IMR-90 (cell line): ENCODE results near the gene PALLD. TPM values are rescaled to one million over a fixed set of nuclear protein-coding genes. Genes with fewer than 3 reads are reported as not detected.

Experiments used
- ATAC-seq: fragments of 200-7000 bp; cut with Tn5 transposase; 2 replicates; pipeline ENCODE4 v1.9.1; 2020; ENCODE audit warnings: low read depth, mild to moderate bottlenecking, moderate library complexity
- BruUV-seq: library from RNA; stranded (reverse); fragments of 400-500 nt; replicated peaks from 2 replicates; lab custom pipeline; 2021; lab: Mats Ljungman, UMichigan
- CTCF ChIA-PET: fragments of 300-600 bp; formaldehyde crosslinking; extraction: SDS; loops from one replicate; lab custom pipeline; 2021; ENCODE audit warnings: antibody characterized with exemption; lab: Yijun Ruan, JAX
- POLR2A ChIA-PET: fragments of 300-600 bp; sonication (Branson Sonifier 250); formaldehyde crosslinking; loops from one replicate; lab custom pipeline; 2022; ENCODE audit warnings: antibody characterized with exemption; ENCODE audit not compliant: unreplicated experiment; lab: Charles Lee
- DNase-seq: peaks from one replicate; pipeline ENCODE4 v3.0.0; 2013
- H2AFZ ChIP-seq: replicated peaks from 2 replicates; pipeline ENCODE3; 2013; ENCODE audit warnings: low read length, mild to moderate bottlenecking; ENCODE audit not compliant: poor library complexity
- H2AK5ac ChIP-seq: 2 replicates; pipeline ENCODE4 v1.6.1; 2013; ENCODE audit warnings: low read depth, low read length, inconsistent platforms
- H2AK9ac ChIP-seq: replicated peaks from 2 replicates; pipeline ENCODE3; 2013; ENCODE audit warnings: mild to moderate bottlenecking, low read depth, low read length, moderate library complexity; ENCODE audit not compliant: poor library complexity
- H2BK120ac ChIP-seq: 2 replicates; pipeline ENCODE4 v1.6.1; 2013; ENCODE audit warnings: low read depth, low read length, inconsistent platforms
- H2BK15ac ChIP-seq: 3 replicates; pipeline ENCODE4 v1.6.1; 2013; ENCODE audit warnings: low read depth, low read length, inconsistent platforms
- H2BK20ac ChIP-seq: 2 replicates; pipeline ENCODE4 v1.6.1; 2013; ENCODE audit warnings: low read depth, mild to moderate bottlenecking, inconsistent platforms, low read length, moderate library complexity
- H2BK5ac ChIP-seq: 2 replicates; pipeline ENCODE4 v1.6.1; 2013; ENCODE audit warnings: mild to moderate bottlenecking, low read depth, low read length, inconsistent platforms; ENCODE audit not compliant: poor library complexity, severe bottlenecking
- H3K14ac ChIP-seq: replicated peaks from 2 replicates; pipeline ENCODE4 v1.6.1; 2013; ENCODE audit warnings: low read depth, low read length, inconsistent platforms
- H3K18ac ChIP-seq: 2 replicates; pipeline ENCODE4 v1.6.1; 2013; ENCODE audit warnings: low read depth, low read length, control low read depth
- H3K23ac ChIP-seq: 2 replicates; pipeline ENCODE4 v1.6.1; 2013; ENCODE audit warnings: low read depth, low read length, inconsistent platforms
- H3K27ac ChIP-seq: 2 replicates; pipeline ENCODE4 v1.5.1; 2013; ENCODE audit warnings: mild to moderate bottlenecking, control low read depth, low read length; ENCODE audit not compliant: insufficient read depth
- H3K27me3 ChIP-seq: 2 replicates; pipeline ENCODE4 v1.6.1; 2013; ENCODE audit warnings: low read length; ENCODE audit not compliant: control insufficient read depth, insufficient read depth
- H3K36me3 ChIP-seq: 2 replicates; pipeline ENCODE4 v1.6.1; 2013; ENCODE audit warnings: low read length, mixed read lengths; ENCODE audit not compliant: control insufficient read depth, insufficient read depth
- H3K4ac ChIP-seq: 2 replicates; pipeline ENCODE4 v1.6.1; 2013; ENCODE audit warnings: low read depth, low read length, inconsistent platforms
- H3K4me1 ChIP-seq: 2 replicates; pipeline ENCODE4 v1.6.1; 2013; ENCODE audit warnings: low read length, mixed read lengths; ENCODE audit not compliant: control insufficient read depth, insufficient read depth
- H3K4me2 ChIP-seq: 2 replicates; pipeline ENCODE4 v1.6.1; 2013; ENCODE audit warnings: low read depth, mild to moderate bottlenecking, control low read depth, low read length, moderate library complexity
- H3K4me3 ChIP-seq: 2 replicates; pipeline ENCODE4 v1.5.1; 2013; ENCODE audit warnings: low read depth, mild to moderate bottlenecking, control low read depth, low read length, moderate library complexity; ENCODE audit not compliant: insufficient read depth
- H3K56ac ChIP-seq: 2 replicates; pipeline ENCODE4 v1.6.1; 2013; ENCODE audit warnings: low read length, inconsistent platforms; ENCODE audit not compliant: insufficient read depth; ENCODE audit errors: extremely low read depth
- H3K79me1 ChIP-seq, 2 experiments: 2 replicates each; pipeline ENCODE4 v1.6.1; 2013; ENCODE audit warnings: low read length in 2 of 2, inconsistent platforms in 1 of 2, low read depth in 1 of 2
- H3K9ac ChIP-seq: 2 replicates; pipeline ENCODE4 v1.6.1; 2013; ENCODE audit warnings: low read depth, low read length, control low read depth
- H3K9me1 ChIP-seq: 2 replicates; pipeline ENCODE4 v1.6.1; 2013; ENCODE audit warnings: low read length, inconsistent platforms; ENCODE audit not compliant: insufficient read depth
- H3K9me3 ChIP-seq: 2 replicates; pipeline ENCODE4 v1.6.1; 2013; ENCODE audit warnings: low read length; ENCODE audit not compliant: control insufficient read depth, insufficient read depth
- H4K20me1 ChIP-seq: 2 replicates; pipeline ENCODE4 v1.6.1; 2013; ENCODE audit warnings: low read length, inconsistent platforms; ENCODE audit not compliant: insufficient read depth
- H4K5ac ChIP-seq: 2 replicates; pipeline ENCODE4 v1.6.1; 2013; ENCODE audit warnings: mild to moderate bottlenecking, low read depth, low read length, control low read depth
- H4K8ac ChIP-seq, 2 experiments: 2 replicates each; pipeline ENCODE4 v1.6.1; 2013; ENCODE audit warnings: low read depth in 2 of 2, low read length in 2 of 2, control low read depth in 1 of 2, inconsistent platforms in 1 of 2
- H4K91ac ChIP-seq: 2 replicates; pipeline ENCODE4 v1.6.1; 2013; ENCODE audit warnings: low read depth, low read length, inconsistent platforms; ENCODE audit not compliant: insufficient read depth
- CEBPB ChIP-seq: IDR thresholded peaks from 2 replicates; pipeline ENCODE4 v1.6.1; 2012; ENCODE audit warnings: low read depth, low read length, improper control_type of control experiment
- CHD1 ChIP-seq: IDR thresholded peaks from 2 replicates; pipeline ENCODE4 v1.6.1; 2012; ENCODE audit warnings: low read depth, low read length, improper control_type of control experiment
- FOS ChIP-seq: fragments of 150-350 bp; IDR thresholded peaks from 2 replicates; pipeline ENCODE4 v1.6.1; 2016; ENCODE audit warnings: low read depth, low read length
- MAFK ChIP-seq: IDR thresholded peaks from 2 replicates; pipeline ENCODE4 v1.6.1; 2012; ENCODE audit warnings: low read depth, low read length, improper control_type of control experiment
- MAZ ChIP-seq: IDR thresholded peaks from 2 replicates; pipeline ENCODE4 v1.6.1; 2012; ENCODE audit warnings: low read depth, mild to moderate bottlenecking, low read length, improper control_type of control experiment, moderate library complexity, borderline replicate concordance
- NFE2L2 ChIP-seq: fragments of 150-350 bp; IDR thresholded peaks from 2 replicates; pipeline ENCODE4 v1.6.1; 2016; ENCODE audit warnings: low read depth, mild to moderate bottlenecking, low read length
- POLR2A ChIP-seq: IDR thresholded peaks from 2 replicates; pipeline ENCODE4 v1.6.1; 2012; ENCODE audit warnings: mild to moderate bottlenecking, low read depth, low read length
- RAD21 ChIP-seq: IDR thresholded peaks from 2 replicates; pipeline ENCODE4 v1.6.1; 2012; ENCODE audit warnings: low read length, improper control_type of control experiment
- RFX5 ChIP-seq: IDR thresholded peaks from 2 replicates; pipeline ENCODE4 v1.8.0; 2012; ENCODE audit warnings: low read depth, mild to moderate bottlenecking, low read length, moderate library complexity
- SMC3 ChIP-seq: fragments of 150-350 bp; IDR thresholded peaks from 2 replicates; pipeline ENCODE4 v1.6.1; 2016; ENCODE audit warnings: low read depth, mild to moderate bottlenecking, antibody characterized with exemption, low read length, moderate library complexity
- WGBS, 2 experiments: methylation state at CpG; one replicate each; pipeline versions ENCODE4 v1.1.5 to v1.1.7; 2013; ENCODE audit warnings: missing lambda C conversion rate in 2 of 2; ENCODE audit not compliant: insufficient read length in 1 of 2; ENCODE audit errors: extremely low coverage in 2 of 2; 5-methylcytosine and 5-hydroxymethylcytosine counted together
- dilution Hi-C: fragments of 300-500 bp; cut with HindIII; formaldehyde crosslinking; loops from one replicate; pipeline ENCODE4 v1.14.3; 2018; ENCODE audit warnings: low sequenced_read_pairs; ENCODE audit not compliant: unreplicated experiment
- in situ Hi-C: fragments of 300-500 bp; cut with MboI; formaldehyde crosslinking; loops from 3 replicates; pipeline ENCODE4 v1.14.3; 2019; ENCODE audit warnings: low sequenced_read_pairs, inconsistent platforms, mixed read lengths
- intact Hi-C: fragments of 100-400 bp; cut with micrococcal nuclease; formaldehyde crosslinking; loops from 2 replicates; pipeline ENCODE4 v1.10.0; 2022
- polyA plus RNA-seq, 3 experiments: library from polyadenylated mRNA; depleted of rRNA; stranded (reverse); fragments of >200 nt; gene quantifications; 2 replicates each; pipeline ENCODE4 v1.2.3, GENCODE V29; 2012; ENCODE audit warnings: low replicate concordance in 1 of 3
- total RNA-seq: library from RNA; depleted of rRNA; stranded (reverse); fragments of >200 nt; gene quantifications from 2 replicates; pipeline ENCODE4 v1.2.3, GENCODE V29; 2012
- TF ChIP-seq, protein P1 (sequence below): fragments of 150-350 bp; IDR thresholded peaks from 2 replicates; pipeline ENCODE4 v1.6.1; 2016; ENCODE audit warnings: low read depth, mild to moderate bottlenecking, low read length, moderate library complexity, borderline replicate concordance
- TF ChIP-seq, protein P2 (sequence below): conservative IDR thresholded peaks from 2 replicates; pipeline ENCODE4 v1.5.1; 2012; ENCODE audit warnings: mild to moderate bottlenecking, low read depth, low read length, improper control_type of control experiment

Gene PALLD
- total and polyA plus RNA-seq, 2 of the 4 experiments (the other 2 are of a cell fraction): 91.0 to 91.9 TPM

DNA sequence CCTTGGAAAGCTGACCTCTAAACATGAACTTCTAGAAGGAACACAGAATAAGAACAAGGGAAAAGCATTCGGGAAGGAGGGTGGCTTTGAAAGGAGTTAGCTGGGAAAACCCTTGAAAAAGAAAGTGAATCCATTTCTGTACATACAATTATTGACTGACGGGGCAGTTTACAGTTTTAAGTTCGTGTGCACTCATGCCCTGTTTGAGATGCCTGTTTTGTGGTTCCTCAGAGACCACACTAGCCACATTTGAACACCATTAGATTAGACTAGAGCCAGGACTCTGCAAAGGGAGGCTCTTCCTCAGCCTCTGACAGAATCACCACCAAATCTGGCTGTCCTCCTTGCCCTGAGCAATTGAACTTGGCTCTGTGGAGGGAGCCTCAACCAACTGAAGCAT is 158.3 kb downstream of the PALLD start:
- no peak overlapping the region for H2AK5ac ChIP-seq
- ATAC-seq: no peak
- no peak overlapping the region for H4K91ac ChIP-seq
- H4K5ac ChIP-seq: peak overlapping the region; percentile 38; the same call in 1 of the 2 replicates
- H3K4me2 ChIP-seq: no peak overlapping the region
- no peak overlapping the region for H2BK5ac ChIP-seq
- no peaks in the 10 kb centered on the region; the same call in 1 of the 2 replicates for H3K9me1 ChIP-seq
- peak overlapping the region; percentile 5; the same call in 1 of the 2 replicates for H3K56ac ChIP-seq
- no peak overlapping the region for H3K9ac ChIP-seq
- no peak overlapping the region for H2BK20ac ChIP-seq
- H3K4ac ChIP-seq: peak overlapping the region; percentile 26; the same call in 1 of the 2 replicates
- WGBS, 2 experiments: no CpG with 5 or more reads among the region's 3 CpGs
- H4K20me1 ChIP-seq: no peaks in the 10 kb centered on the region
- dilution Hi-C loops: no loop called here
- POLR2A ChIA-PET: no interaction called here
- no peak overlapping the region for H2BK120ac ChIP-seq
- no peak overlapping the region for H3K4me3 ChIP-seq
- CTCF ChIA-PET: no interaction called here
- H3K23ac ChIP-seq: no peak overlapping the region
- intact Hi-C loops: no loop called here
- H4K8ac ChIP-seq: no peak overlapping the region
- H3K18ac ChIP-seq: peak overlapping the region; percentile 48; the same call in 1 of the 2 replicates
- TF ChIP-seq NFE2L2 (no peak), RAD21 (no peak), FOS (no peak), MAZ (no peak), RFX5 (no peak), SMC3 (no peak), POLR2A (no peak), MAFK (no peak), CEBPB (no peak), CHD1 (no peak)
- TF ChIP-seq, protein P1, sequence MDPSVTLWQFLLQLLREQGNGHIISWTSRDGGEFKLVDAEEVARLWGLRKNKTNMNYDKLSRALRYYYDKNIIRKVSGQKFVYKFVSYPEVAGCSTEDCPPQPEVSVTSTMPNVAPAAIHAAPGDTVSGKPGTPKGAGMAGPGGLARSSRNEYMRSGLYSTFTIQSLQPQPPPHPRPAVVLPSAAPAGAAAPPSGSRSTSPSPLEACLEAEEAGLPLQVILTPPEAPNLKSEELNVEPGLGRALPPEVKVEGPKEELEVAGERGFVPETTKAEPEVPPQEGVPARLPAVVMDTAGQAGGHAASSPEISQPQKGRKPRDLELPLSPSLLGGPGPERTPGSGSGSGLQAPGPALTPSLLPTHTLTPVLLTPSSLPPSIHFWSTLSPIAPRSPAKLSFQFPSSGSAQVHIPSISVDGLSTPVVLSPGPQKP: no peak
- TF ChIP-seq, protein P2, sequence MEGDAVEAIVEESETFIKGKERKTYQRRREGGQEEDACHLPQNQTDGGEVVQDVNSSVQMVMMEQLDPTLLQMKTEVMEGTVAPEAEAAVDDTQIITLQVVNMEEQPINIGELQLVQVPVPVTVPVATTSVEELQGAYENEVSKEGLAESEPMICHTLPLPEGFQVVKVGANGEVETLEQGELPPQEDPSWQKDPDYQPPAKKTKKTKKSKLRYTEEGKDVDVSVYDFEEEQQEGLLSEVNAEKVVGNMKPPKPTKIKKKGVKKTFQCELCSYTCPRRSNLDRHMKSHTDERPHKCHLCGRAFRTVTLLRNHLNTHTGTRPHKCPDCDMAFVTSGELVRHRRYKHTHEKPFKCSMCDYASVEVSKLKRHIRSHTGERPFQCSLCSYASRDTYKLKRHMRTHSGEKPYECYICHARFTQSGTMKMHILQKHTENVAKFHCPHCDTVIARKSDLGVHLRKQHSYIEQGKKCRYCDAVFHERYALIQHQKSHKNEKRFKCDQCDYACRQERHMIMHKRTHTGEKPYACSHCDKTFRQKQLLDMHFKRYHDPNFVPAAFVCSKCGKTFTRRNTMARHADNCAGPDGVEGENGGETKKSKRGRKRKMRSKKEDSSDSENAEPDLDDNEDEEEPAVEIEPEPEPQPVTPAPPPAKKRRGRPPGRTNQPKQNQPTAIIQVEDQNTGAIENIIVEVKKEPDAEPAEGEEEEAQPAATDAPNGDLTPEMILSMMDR: no peak
- peaks cover 5% of the 10 kb centered on the region for H3K4me1 ChIP-seq
- 0 out of 2 replicates have a peak, but pooled peaks cover 4% of the 10 kb centered on the region for H3K27me3 ChIP-seq
- DNase-seq: no peak
- H3K14ac ChIP-seq: 0 out of 2 replicates have a peak overlapping the region, but pooled peaks have one; percentile 12
- peak overlapping the region; percentile 34; the same call in 1 of the 3 replicates for H2BK15ac ChIP-seq
- no peak overlapping the region for H2AFZ ChIP-seq
- no peaks in the 10 kb centered on the region for H3K79me1 ChIP-seq
- H2AK9ac ChIP-seq: no peak overlapping the region
- BruUV-seq: no TSS peak
- in situ Hi-C loops: no loop called here
- no peak overlapping the region for H3K27ac ChIP-seq
- no peaks in the 10 kb centered on the region for H3K9me3 ChIP-seq
- H3K36me3 ChIP-seq: no peaks in the 10 kb centered on the region
